IPS-11a (cell line): Measurements from ENCODE around the gene GTF3C4.

Experiments
- H3K4me3 ChIP-seq: one replicate; pipeline ENCODE4 v1.5.1; 2013; ENCODE audit warnings: low read depth, low read length, control low read depth

Gene GTF3C4

DNA sequence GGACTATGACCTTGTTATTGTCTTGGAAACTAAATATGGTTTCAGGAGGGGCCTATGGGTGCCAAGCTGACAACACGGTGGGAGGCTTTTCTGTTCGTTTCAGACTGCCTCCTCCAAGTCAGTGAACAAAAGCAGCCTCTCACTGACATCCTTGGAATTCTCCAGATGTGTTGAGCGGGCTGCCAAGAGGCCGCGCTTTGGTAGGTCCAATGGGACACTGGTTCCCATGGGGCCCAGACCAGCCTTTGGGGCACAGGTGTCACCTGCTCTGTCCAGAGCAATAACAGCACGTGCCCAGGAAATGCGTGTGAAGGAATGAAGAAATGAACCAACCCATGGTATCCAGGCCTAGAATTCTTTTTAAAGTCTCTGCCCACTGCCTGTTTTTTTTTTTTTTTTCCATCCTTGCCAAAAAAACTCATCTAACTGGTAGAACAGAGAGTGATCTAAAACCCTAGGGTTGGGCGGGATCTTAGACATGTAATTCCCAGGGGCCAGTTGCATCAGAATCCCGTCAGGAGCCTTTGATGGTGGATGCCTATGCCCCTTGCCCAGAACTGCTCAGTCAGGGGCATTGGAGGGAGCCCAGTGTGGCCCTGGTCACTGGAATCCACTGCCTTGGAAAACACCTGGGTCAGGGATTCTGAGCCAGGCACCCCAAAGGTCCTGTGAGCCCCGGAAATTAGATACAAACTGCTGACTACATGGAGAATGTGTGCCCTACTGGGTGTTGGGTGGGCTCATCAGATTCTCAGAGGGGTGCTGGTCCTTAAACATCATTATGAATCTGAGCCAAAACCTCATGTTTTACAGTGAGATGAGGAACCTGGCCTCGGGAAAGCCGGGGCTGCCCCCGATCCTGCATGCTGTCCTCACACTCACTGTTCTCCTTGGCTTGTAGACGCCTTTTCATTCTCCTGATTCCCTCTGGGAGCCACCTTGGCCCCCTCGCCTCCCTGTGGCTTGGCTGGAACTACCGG lies 60.1 kb downstream of the GTF3C4 start:
- no peak overlapping the region for H3K4me3 ChIP-seq

- H3K4me3 ChIP-seq: no peak overlapping the region
These were observed 61.0 kb downstream of the GTF3C4 start for GRCh38 chr9:132731230-132731629.

DNA sequence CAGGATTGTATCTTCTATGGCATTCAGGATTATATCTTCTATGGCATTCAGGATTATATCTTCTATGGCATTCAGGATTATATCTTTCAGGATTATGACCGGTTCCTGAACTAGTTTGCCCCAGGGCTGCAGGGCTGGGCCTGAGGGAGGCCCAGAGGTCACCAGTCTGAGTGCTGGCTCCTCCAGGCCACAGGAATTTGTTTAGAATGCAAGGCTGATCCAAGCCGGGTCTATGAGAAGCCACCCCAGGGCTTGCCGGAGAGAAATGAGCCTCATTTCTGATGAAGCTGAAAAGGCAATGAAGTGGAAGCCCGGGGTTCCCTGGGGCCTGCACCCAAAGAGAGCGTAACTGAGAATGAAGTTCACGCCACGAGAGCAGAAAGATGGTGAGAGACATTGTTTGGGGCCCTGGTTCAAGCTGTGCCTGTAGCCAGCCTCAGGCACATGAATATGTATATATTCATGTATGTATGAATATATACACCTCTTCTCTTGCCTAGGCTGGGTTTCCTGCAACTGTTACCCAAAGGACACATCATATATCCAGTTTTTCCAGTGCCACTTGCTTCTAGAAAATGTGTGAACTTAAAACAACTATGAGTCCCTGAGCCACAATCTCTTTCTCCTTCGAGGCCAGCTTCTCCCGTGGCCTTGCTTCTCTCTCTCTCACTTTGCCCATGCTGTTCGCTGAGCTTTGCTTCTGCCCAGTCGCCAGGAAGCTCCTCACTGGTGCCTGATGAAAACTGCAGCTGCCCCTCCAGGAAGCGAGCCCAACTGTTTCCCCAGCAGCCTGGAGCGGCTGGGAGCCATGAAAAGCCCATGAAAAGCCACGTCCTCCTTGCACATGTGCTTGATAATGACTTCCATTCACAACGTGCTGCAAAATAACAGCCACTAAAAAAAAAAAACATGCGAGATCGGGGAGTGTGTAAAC lies 62.3 kb downstream of the GTF3C4 start:
- no peak overlapping the region for H3K4me3 ChIP-seq

- no peak overlapping the region for H3K4me3 ChIP-seq
These were observed 63.1 kb downstream of the GTF3C4 start for GRCh38 chr9:132733260-132733815.

DNA sequence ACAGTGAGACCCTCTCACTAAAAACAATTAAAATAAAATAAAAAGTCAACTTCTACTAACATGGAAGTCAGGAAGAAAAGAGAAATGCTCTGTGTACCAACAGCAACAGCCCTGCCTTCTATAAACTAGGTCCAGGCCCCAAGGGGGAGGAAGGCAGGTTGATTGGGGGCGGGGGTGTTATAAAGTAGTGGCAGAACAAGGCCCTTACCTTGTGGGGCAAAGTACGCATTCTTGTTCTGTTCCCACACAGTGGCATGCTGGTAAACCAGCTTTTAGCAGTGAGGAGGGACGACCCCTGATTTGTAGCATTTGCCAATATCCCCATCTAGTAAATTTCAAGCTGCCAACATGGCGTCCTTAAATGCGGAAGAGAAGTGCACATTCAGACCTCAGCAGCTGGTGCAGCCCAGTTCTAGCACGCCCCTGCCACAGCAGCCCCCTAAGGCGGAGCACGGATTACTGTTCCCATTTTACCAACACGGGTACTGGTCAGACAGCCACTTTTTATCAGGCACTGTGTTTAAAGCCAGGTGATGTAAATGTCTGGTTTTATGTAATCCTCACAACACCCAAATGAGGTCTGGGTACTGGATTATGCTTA lies 69.5 kb downstream of the GTF3C4 start:
- H3K4me3 ChIP-seq: no peak overlapping the region

DNA sequence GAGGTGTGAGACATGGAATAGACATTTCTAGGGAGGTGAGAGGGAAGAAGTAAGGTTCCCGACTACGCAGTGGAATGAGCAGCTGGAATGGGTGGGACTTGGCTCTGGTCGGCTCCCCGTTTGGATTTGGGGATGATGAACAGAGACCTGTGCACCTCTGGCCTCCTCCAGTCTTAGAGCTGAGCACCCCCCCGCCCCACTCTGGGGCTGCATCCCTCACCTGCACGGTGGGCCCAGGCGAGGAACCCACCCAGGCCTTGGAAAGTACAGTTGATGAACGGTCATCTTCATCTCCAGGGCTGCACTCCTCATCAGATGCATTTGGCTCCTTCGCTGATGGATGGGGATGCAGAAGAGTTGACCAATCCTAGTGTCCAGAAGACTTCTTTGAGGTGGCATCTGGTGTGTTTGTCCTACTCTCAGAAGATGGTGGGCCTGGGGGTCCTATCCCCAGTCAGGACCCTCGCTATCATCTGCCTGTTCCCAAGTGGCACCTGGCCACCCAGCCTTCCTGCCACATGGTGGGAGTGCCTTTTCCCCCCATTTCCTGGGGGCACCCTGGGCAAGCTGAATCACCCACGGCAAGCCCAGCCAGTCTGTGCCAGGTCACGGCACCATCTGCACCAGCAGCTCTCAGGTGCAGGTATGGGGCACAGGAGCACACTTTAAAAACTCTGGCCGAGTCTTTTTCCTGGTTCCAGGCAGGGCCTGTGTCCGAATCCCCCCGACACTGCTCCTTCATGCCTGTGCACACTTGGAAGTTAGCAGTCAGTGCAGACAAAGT lies 70.5 kb downstream of the GTF3C4 start:
- no peak overlapping the region for H3K4me3 ChIP-seq

GRCh38 chr9:132742821-132743311 lies 72.6 kb downstream of the GTF3C4 start:
- no peak overlapping the region for H3K4me3 ChIP-seq

- no peak overlapping the region for H3K4me3 ChIP-seq
These were observed 73.7 kb downstream of the GTF3C4 start for GRCh38 chr9:132743931-132744479.
